Testis (tissue), 3 donors: ENCODE data around the gene PPM1M. TPM values are rescaled to one million over a fixed set of nuclear protein-coding genes. Genes with fewer than 3 reads are reported as not detected.

ENCODE experiments used
- DNase-seq: peaks from one replicate; pipeline ENCODE4 v3.0.0-alpha.2; 2019
- H3K27ac ChIP-seq, 2 donors: fragments of 200-600 bp; sonication (generic); one replicate each; pipeline ENCODE4 v1.5.1; 2019
- H3K27me3 ChIP-seq: fragments of 200-600 bp; sonication (generic); one replicate; pipeline ENCODE4 v1.5.1; 2019
- H3K36me3 ChIP-seq: fragments of 200-600 bp; sonication (generic); one replicate; pipeline ENCODE4 v1.5.1; 2017; ENCODE audit warnings: low read depth; ENCODE audit errors: missing control alignments
- H3K4me1 ChIP-seq: fragments of 200-600 bp; sonication (generic); one replicate; pipeline ENCODE4 v1.5.1; 2019
- H3K4me3 ChIP-seq, 2 donors: fragments of 200-600 bp; sonication (generic); one replicate each; pipeline ENCODE4 v1.5.1; 2017 to 2019
- H3K9me3 ChIP-seq: fragments of 200-600 bp; sonication (generic); one replicate; pipeline ENCODE4 v1.5.1; 2017
- CTCF ChIP-seq, 3 experiments: fragments of 450-650 bp in 2 of 3; fragments of 200-600 bp in 1 of 3; sonication (generic) in 1 of 3; IDR thresholded peaks; one replicate each; pipeline ENCODE4 v1.5.1; 2016 to 2019; ENCODE audit warnings: antibody characterized with exemption in 3 of 3, mild to moderate bottlenecking in 2 of 3, moderate library complexity in 1 of 3
- POLR2A ChIP-seq: fragments of 450-650 bp; IDR thresholded peaks from one replicate; pipeline ENCODE4 v1.6.1; 2017; ENCODE audit warnings: antibody characterized with exemption, mild to moderate bottlenecking, moderate library complexity
- WGBS, 2 donors: methylation state at CpG; one replicate each; pipeline ENCODE4 v1.1.5; 2018; 5-methylcytosine and 5-hydroxymethylcytosine counted together
- intact Hi-C: fragments of 100-400 bp; cut with DNase I; formaldehyde crosslinking; loops from one replicate; pipeline ENCODE4 v1.15.1; 2023; ENCODE audit warnings: low total_unique reads
- polyA plus RNA-seq: library from polyadenylated mRNA; stranded (reverse); fragments of 350-450 nt; fragmentation: Illumina TruSeq; extraction: RNeasy Lipid Tissue Mini Kit (QIAGEN cat#74804); gene quantifications from one replicate; pipeline ENCODE4 v1.2.3, GENCODE V29; 2014; ENCODE audit warnings: low read depth, low replicate concordance; ENCODE audit not compliant: insufficient read depth
- total RNA-seq, 2 donors: library from RNA; depleted of rRNA; stranded (reverse); fragments of >200 nt; gene quantifications; one replicate each; pipeline ENCODE4 v1.2.3, GENCODE V29; 2016

PPM1M gene
- total and polyA plus RNA-seq, 3 donors from 2014 or later: 12.9 to 22.2 (median 15.2) TPM

- Histone ChIP-seq H3K36me3 (no peaks in the 10 kb centered on the region), H3K4me3 (no peak overlapping the region), H3K9me3 (no peaks in the 10 kb centered on the region), H3K27me3 (no peaks in the 10 kb centered on the region), H3K4me1 (peaks cover 11% of the 10 kb centered on the region), H3K27ac (no peak overlapping the region)
- WGBS, 2 donors: 65 to 67% methylated on average over 1 of the region's 1 CpG
- intact Hi-C loops: no loop called here
- no peak for TF ChIP-seq POLR2A
- no peak for TF ChIP-seq CTCF (IDR thresholded peaks at IDR 0.05)
- DNase-seq: no peak
Measured at GRCh38 chr3:52203701-52204100, 41.9 kb upstream of the PPM1M start.

GRCh38 chr3:52204337-52205073 is 41.1 kb upstream of the PPM1M start:
- intact Hi-C loops: no loop called here
- WGBS, 2 donors: 86% methylated on average over 10 of the region's 10 CpGs
- no peaks in the 10 kb centered on the region for H3K9me3 ChIP-seq
- H3K4me3 ChIP-seq: no peak overlapping the region
- H3K36me3 ChIP-seq: no peaks in the 10 kb centered on the region
- peaks cover 4% of the 10 kb centered on the region for H3K4me1 ChIP-seq
- no peaks in the 10 kb centered on the region for H3K27me3 ChIP-seq
- DNase-seq: no peak
- TF ChIP-seq CTCF (IDR thresholded peaks at IDR 0.05) (no peak), POLR2A (no peak)
- H3K27ac ChIP-seq: no peak overlapping the region

- Histone ChIP-seq H3K27ac (no peak overlapping the region), H3K36me3 (no peaks in the 10 kb centered on the region), H3K27me3 (no peaks in the 10 kb centered on the region), H3K4me3 (no peak overlapping the region), H3K9me3 (no peaks in the 10 kb centered on the region), H3K4me1 (no peaks in the 10 kb centered on the region)
- intact Hi-C loops: no loop called here
- no peak for DNase-seq
- TF ChIP-seq CTCF (IDR thresholded peaks at IDR 0.05) (no peak), POLR2A (no peak)
- 83 to 84% methylated on average over 6 of the region's 6 CpGs for WGBS, 2 donors
Measured at GRCh38 chr3:52205727-52206372, 39.7 kb upstream of the PPM1M start.

GRCh38 chr3:52208556-52208955 is 37.0 kb upstream of the PPM1M start:
- no peak overlapping the region for H3K4me3 ChIP-seq
- no peak for TF ChIP-seq CTCF (IDR thresholded peaks at IDR 0.05)
- TF ChIP-seq POLR2A: no peak
- intact Hi-C loops: no loop called here
- no peaks in the 10 kb centered on the region for H3K4me1 ChIP-seq
- 86 to 87% methylated on average over 4 of the region's 4 CpGs for WGBS, 2 donors
- DNase-seq: no peak
- no peak overlapping the region for H3K27ac ChIP-seq
- H3K9me3 ChIP-seq: no peaks in the 10 kb centered on the region
- H3K27me3 ChIP-seq: no peaks in the 10 kb centered on the region
- H3K36me3 ChIP-seq: no peaks in the 10 kb centered on the region

- H3K4me3 ChIP-seq: no peak overlapping the region
- H3K27ac ChIP-seq: no peak overlapping the region
- H3K36me3 ChIP-seq: no peaks in the 10 kb centered on the region
- H3K4me1 ChIP-seq: no peaks in the 10 kb centered on the region
- H3K27me3 ChIP-seq: no peaks in the 10 kb centered on the region
- DNase-seq: no peak
- H3K9me3 ChIP-seq: no peaks in the 10 kb centered on the region
- TF ChIP-seq CTCF (IDR thresholded peaks at IDR 0.05): no peak
- TF ChIP-seq POLR2A: no peak
- intact Hi-C loops: no loop called here
Measured at GRCh38 chr3:52210037-52210436, 35.5 kb upstream of the PPM1M start.
